DOHH2 (cell line): Measurements from ENCODE around the gene ZNF45.

Experiments used
- CTCF ChIP-seq: fragments of 200-600 bp; sonication (generic); IDR thresholded peaks from one replicate; pipeline ENCODE4 v1.5.1; 2014; ENCODE audit warnings: antibody characterized with exemption, mild to moderate bottlenecking, low read depth, low read length; ENCODE audit not compliant: poor library complexity, severe bottlenecking
- EZH2phosphoT487 ChIP-seq: fragments of 200-600 bp; sonication (generic); IDR thresholded peaks from 2 replicates; pipeline ENCODE4 v1.6.1; 2017; ENCODE audit warnings: borderline replicate concordance, mild to moderate bottlenecking, antibody characterized with exemption, low read length, moderate library complexity, mixed read lengths

DNA sequence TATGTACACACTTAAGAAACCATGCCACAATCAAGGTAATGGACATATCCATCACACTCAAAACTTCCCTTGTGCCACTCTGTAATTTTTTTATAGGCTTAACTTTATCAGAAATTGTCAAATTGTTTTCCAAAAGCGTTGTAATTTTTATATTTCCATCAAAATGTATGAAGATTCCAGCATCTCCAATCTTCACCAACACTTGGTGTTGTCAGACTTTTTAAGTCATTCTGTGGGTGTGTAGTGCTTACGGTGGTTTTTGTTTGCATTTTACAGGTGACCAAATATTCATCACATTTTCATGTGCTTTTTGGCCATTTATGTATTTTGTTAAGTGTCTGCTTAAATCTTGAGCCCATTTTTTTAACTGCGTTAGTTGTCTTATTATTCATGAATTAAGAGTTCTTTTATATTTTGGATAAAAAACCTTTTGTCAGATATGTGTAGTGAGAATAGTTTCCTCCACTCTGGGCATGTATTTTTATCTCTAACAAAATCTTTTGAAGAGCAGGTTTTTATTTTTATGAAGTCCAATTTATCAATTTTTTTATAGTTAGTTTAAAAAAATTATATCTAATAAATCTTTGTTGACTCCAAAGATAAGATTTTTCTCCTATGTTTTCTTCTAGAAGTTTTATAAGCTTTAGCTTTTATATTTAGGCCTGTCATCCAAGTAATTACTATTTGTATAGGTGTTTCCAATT lies 4.6 kb upstream of the ZNF45 start:
- no peak for TF ChIP-seq CTCF
- no peak for TF ChIP-seq EZH2phosphoT487
